Colonic mucosa (tissue), 4 donors: Measurements from ENCODE around the gene ZNF512B. TPM values are rescaled to one million over a fixed set of nuclear protein-coding genes. Genes with fewer than 3 reads are reported as not detected.

Source experiments
- DNase-seq: peaks from one replicate; pipeline ENCODE4 v3.0.0-alpha.2; 2020
- H3K27ac ChIP-seq: fragments of 200-600 bp; one replicate; pipeline ENCODE4 v1.8.0; 2021
- H3K27me3 ChIP-seq: fragments of 200-600 bp; one replicate; pipeline ENCODE4 v1.8.0; 2021
- H3K36me3 ChIP-seq: fragments of 200-600 bp; one replicate; pipeline ENCODE4 v1.8.0; 2021
- H3K4me1 ChIP-seq: fragments of 200-600 bp; one replicate; pipeline ENCODE4 v1.8.0; 2021; ENCODE audit warnings: mild to moderate bottlenecking
- H3K4me3 ChIP-seq: fragments of 200-600 bp; one replicate; pipeline ENCODE4 v1.8.0; 2021
- H3K9ac ChIP-seq, 2 donors: one replicate each; pipeline ENCODE4 v1.7.0; 2013; ENCODE audit warnings: control low read depth in 2 of 2, low read depth in 2 of 2, low read length in 2 of 2
- H3K9me3 ChIP-seq: fragments of 200-600 bp; one replicate; pipeline ENCODE4 v1.8.0; 2021
- CTCF ChIP-seq: fragments of 200-600 bp; IDR thresholded peaks from one replicate; pipeline ENCODE4 v1.8.0; 2022; ENCODE audit warnings: antibody characterized with exemption, mild to moderate bottlenecking
- intact Hi-C: fragments of 100-400 bp; cut with DNase I; formaldehyde crosslinking; loops from one replicate; pipeline ENCODE4 v1.14.1; 2022
- total RNA-seq, 2 donors: library from RNA; stranded (reverse); fragmentation: NEBNext Ultra II Directional in 1 of 2; extraction: Animal tissue kit (Norgen Biotek cat#: 25700) in 1 of 2; gene quantifications; one replicate each; pipeline ENCODE4 v1.2.1, GENCODE V29; 2021
- donor health status: healthy.
- donor health status: DM: no; HTN: no; CAD: no.
- donor health status: DM: no; HTN: no; CAD: no.

ZNF512B gene
- total RNA-seq, 2 donors from 2014 or later, result 1.9 TPM

DNA sequence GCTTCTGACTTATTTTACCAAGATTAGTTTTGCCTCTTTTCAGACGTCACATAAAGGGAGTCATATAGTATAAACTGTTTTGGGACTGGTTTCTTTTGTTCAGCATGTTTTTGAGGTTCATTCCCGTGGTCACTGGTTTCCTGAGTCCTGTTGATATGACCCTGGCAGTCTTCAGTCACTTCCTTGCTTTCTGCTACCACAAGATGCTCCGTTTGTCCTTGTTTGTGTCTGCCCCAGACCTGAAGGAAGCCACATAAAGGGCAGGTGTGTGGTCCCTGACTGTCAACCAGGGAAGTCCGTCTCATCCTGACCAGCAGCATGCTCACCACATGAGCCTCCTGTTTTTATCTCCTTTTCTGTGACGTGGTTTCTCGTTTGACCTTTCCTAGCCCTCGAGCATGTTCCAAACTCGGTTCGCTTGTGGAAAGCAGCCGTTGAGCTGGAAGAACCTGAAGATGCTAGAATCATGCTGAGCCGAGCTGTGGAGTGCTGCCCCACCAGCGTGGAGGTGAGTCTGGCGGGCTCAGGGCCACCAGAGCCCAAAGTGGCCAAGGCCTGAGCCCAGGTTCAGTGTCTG, 40.2 kb upstream of the ZNF512B start:
- H3K27ac ChIP-seq, result no peak overlapping the region
- H3K4me1 ChIP-seq, result no peaks in the 10 kb centered on the region
- H3K36me3 ChIP-seq, result peaks cover 16% of the 10 kb centered on the region
- no peak overlapping the region for H3K4me3 ChIP-seq
- no peaks in the 10 kb centered on the region for H3K9me3 ChIP-seq
- no peak for TF ChIP-seq CTCF
- H3K27me3 ChIP-seq, result no peaks in the 10 kb centered on the region
- H3K9ac ChIP-seq, result no peak overlapping the region
- no peak for DNase-seq
- intact Hi-C loops, result no loop called here

GRCh38 chr20:64006902-64007301, 37.2 kb upstream of the ZNF512B start:
- Histone ChIP-seq H3K27ac (no peak overlapping the region), H3K4me1 (no peaks in the 10 kb centered on the region), H3K9ac (no peak overlapping the region), H3K36me3 (peaks cover 29% of the 10 kb centered on the region), H3K9me3 (no peaks in the 10 kb centered on the region), H3K4me3 (no peak overlapping the region), H3K27me3 (no peaks in the 10 kb centered on the region)
- TF ChIP-seq CTCF, result no peak
- DNase-seq, result no peak
- intact Hi-C loops, result no loop called here

- DNase-seq, result no peak
- TF ChIP-seq CTCF, result no peak
- no peaks in the 10 kb centered on the region for H3K9me3 ChIP-seq
- peaks cover 28% of the 10 kb centered on the region for H3K36me3 ChIP-seq
- no peak overlapping the region for H3K27ac ChIP-seq
- intact Hi-C loops, result no loop called here
- H3K9ac ChIP-seq, result no peak overlapping the region
- H3K4me3 ChIP-seq, result no peak overlapping the region
- H3K27me3 ChIP-seq, result no peaks in the 10 kb centered on the region
- no peaks in the 10 kb centered on the region for H3K4me1 ChIP-seq
Observed at GRCh38 chr20:64006490-64006889, 36.8 kb upstream of the ZNF512B start.

GRCh38 chr20:64005394-64005793, 35.7 kb upstream of the ZNF512B start:
- Histone ChIP-seq H3K27ac (no peak overlapping the region), H3K4me3 (no peak overlapping the region), H3K4me1 (no peaks in the 10 kb centered on the region), H3K9ac (no peak overlapping the region), H3K27me3 (no peaks in the 10 kb centered on the region), H3K9me3 (no peaks in the 10 kb centered on the region), H3K36me3 (peaks cover 18% of the 10 kb centered on the region)
- TF ChIP-seq CTCF, result no peak
- no peak for DNase-seq
- intact Hi-C loops, result no loop called here

- no peaks in the 10 kb centered on the region for H3K27me3 ChIP-seq
- DNase-seq, result no peak
- intact Hi-C loops, result no loop called here
- no peak overlapping the region for H3K4me3 ChIP-seq
- no peak overlapping the region for H3K9ac ChIP-seq
- peaks cover 21% of the 10 kb centered on the region for H3K36me3 ChIP-seq
- no peak for TF ChIP-seq CTCF
- H3K4me1 ChIP-seq, result no peaks in the 10 kb centered on the region
- H3K9me3 ChIP-seq, result no peaks in the 10 kb centered on the region
- no peak overlapping the region for H3K27ac ChIP-seq
Observed at GRCh38 chr20:64003960-64004725, 34.4 kb upstream of the ZNF512B start.
